ENCODE results near the gene ZNF425.

ZNF425 gene

GRCh38 chr7:149109969-149110368 lies 16.2 kb downstream of the ZNF425 start:
- TF ChIP-seq NFIC (IDR thresholded peaks at IDR 0.05) (no peak), EP300 (IDR thresholded peaks at IDR 0.05; ENCODE audit: borderline replicate concordance) (no peak), CEBPB (IDR thresholded peaks at IDR 0.05) (no peak), TCF12 (IDR thresholded peaks at IDR 0.05; ENCODE audit: low read depth) (no peak), TEAD4 (IDR thresholded peaks at IDR 0.05) (no peak), ZBTB7A (IDR thresholded peaks at IDR 0.05; ENCODE audit: low read depth) (no peak), FOXM1 (IDR thresholded peaks at IDR 0.05; ENCODE audit: borderline replicate concordance, low read depth) (no peak), RAD21 (IDR thresholded peaks at IDR 0.05; ENCODE audit: low read depth) (no peak), TAF1 (IDR thresholded peaks at IDR 0.05; ENCODE audit: low read depth) (no peak), CREB1 (IDR thresholded peaks at IDR 0.05; ENCODE audit: low read depth) (no peak), EGR1 (IDR thresholded peaks at IDR 0.05) (no peak), YY1 (IDR thresholded peaks at IDR 0.05; ENCODE audit: low read depth) (no peak)
- TF ChIP-seq, protein P1, sequence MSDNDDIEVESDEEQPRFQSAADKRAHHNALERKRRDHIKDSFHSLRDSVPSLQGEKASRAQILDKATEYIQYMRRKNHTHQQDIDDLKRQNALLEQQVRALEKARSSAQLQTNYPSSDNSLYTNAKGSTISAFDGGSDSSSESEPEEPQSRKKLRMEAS (IDR thresholded peaks at IDR 0.05): no peak
- TF ChIP-seq, protein P2, sequence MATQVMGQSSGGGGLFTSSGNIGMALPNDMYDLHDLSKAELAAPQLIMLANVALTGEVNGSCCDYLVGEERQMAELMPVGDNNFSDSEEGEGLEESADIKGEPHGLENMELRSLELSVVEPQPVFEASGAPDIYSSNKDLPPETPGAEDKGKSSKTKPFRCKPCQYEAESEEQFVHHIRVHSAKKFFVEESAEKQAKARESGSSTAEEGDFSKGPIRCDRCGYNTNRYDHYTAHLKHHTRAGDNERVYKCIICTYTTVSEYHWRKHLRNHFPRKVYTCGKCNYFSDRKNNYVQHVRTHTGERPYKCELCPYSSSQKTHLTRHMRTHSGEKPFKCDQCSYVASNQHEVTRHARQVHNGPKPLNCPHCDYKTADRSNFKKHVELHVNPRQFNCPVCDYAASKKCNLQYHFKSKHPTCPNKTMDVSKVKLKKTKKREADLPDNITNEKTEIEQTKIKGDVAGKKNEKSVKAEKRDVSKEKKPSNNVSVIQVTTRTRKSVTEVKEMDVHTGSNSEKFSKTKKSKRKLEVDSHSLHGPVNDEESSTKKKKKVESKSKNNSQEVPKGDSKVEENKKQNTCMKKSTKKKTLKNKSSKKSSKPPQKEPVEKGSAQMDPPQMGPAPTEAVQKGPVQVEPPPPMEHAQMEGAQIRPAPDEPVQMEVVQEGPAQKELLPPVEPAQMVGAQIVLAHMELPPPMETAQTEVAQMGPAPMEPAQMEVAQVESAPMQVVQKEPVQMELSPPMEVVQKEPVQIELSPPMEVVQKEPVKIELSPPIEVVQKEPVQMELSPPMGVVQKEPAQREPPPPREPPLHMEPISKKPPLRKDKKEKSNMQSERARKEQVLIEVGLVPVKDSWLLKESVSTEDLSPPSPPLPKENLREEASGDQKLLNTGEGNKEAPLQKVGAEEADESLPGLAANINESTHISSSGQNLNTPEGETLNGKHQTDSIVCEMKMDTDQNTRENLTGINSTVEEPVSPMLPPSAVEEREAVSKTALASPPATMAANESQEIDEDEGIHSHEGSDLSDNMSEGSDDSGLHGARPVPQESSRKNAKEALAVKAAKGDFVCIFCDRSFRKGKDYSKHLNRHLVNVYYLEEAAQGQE (IDR thresholded peaks at IDR 0.05; ENCODE audit: low read depth): no peak
- TF ChIP-seq, protein P3, sequence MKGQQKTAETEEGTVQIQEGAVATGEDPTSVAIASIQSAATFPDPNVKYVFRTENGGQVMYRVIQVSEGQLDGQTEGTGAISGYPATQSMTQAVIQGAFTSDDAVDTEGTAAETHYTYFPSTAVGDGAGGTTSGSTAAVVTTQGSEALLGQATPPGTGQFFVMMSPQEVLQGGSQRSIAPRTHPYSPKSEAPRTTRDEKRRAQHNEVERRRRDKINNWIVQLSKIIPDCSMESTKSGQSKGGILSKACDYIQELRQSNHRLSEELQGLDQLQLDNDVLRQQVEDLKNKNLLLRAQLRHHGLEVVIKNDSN (IDR thresholded peaks at IDR 0.05): no peak

DNA sequence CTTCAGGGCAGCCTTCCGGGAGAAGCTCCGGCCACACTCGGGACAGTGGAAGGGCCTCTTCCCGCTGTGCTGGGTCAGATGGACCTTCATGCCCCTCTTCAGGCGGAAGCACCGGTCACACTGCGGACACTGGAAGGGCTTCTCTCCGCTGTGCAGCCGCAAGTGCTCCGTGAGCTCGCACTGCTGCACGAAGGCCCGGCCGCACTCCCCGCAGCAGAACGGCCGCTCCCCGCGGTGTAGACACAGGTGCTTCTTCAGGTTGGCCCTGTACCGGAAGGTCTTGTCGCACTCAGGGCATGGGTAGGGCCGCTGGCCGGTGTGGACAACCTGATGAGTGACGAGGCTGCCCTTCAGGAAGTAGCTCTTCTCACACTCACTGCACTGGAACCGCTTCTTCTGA lies 21.4 kb downstream of the ZNF425 start:
- TF ChIP-seq CREB1 (IDR thresholded peaks at IDR 0.05; ENCODE audit: low read depth) (no peak), TEAD4 (IDR thresholded peaks at IDR 0.05) (no peak), CEBPB (IDR thresholded peaks at IDR 0.05) (no peak), EGR1 (IDR thresholded peaks at IDR 0.05) (no peak), NFIC (IDR thresholded peaks at IDR 0.05) (no peak), RAD21 (IDR thresholded peaks at IDR 0.05; ENCODE audit: low read depth) (no peak)
- TF ChIP-seq, protein P1 (IDR thresholded peaks at IDR 0.05): no peak

- TF ChIP-seq FOXM1 (IDR thresholded peaks at IDR 0.05; ENCODE audit: borderline replicate concordance, low read depth) (no peak), ZBTB7A (IDR thresholded peaks at IDR 0.05; ENCODE audit: low read depth) (no peak), TAF1 (IDR thresholded peaks at IDR 0.05; ENCODE audit: low read depth) (no peak), TCF12 (IDR thresholded peaks at IDR 0.05; ENCODE audit: low read depth) (no peak)
- TF ChIP-seq, protein P2 (IDR thresholded peaks at IDR 0.05; ENCODE audit: low read depth): no peak
- TF ChIP-seq, protein P1 (IDR thresholded peaks at IDR 0.05): no peak
Measured at GRCh38 chr7:149104214-149104613, 21.9 kb downstream of the ZNF425 start.

GRCh38 chr7:149103424-149103823 lies 22.7 kb downstream of the ZNF425 start:
- TF ChIP-seq RAD21 (IDR thresholded peaks at IDR 0.05; ENCODE audit: low read depth): no peak
- TF ChIP-seq, protein P1 (IDR thresholded peaks at IDR 0.05): no peak
- TF ChIP-seq, protein P2 (IDR thresholded peaks at IDR 0.05; ENCODE audit: low read depth): no peak
- no peak for TF ChIP-seq ZBTB7A (IDR thresholded peaks at IDR 0.05; ENCODE audit: low read depth)
- TF ChIP-seq CREB1 (IDR thresholded peaks at IDR 0.05; ENCODE audit: low read depth): no peak
- TF ChIP-seq NFIC (IDR thresholded peaks at IDR 0.05): no peak
- no peak for TF ChIP-seq EGR1 (IDR thresholded peaks at IDR 0.05)
- no peak for TF ChIP-seq FOXM1 (IDR thresholded peaks at IDR 0.05; ENCODE audit: borderline replicate concordance, low read depth)
- no peak for TF ChIP-seq TAF1 (IDR thresholded peaks at IDR 0.05; ENCODE audit: low read depth)
- TF ChIP-seq EP300 (IDR thresholded peaks at IDR 0.05; ENCODE audit: borderline replicate concordance): no peak
- TF ChIP-seq, protein P3 (IDR thresholded peaks at IDR 0.05): no peak
- TF ChIP-seq TEAD4 (IDR thresholded peaks at IDR 0.05): no peak
